NB4 (cell line): ENCODE measurements around the gene PCSK6.
"Not testable (repeated sequence)": the region's sequence is repeated elsewhere in the genome, so short reads cannot be mapped to it uniquely, and the experiment has no call there.

Source experiments
- DNase-seq: peaks from one replicate; pipeline ENCODE4 v3.0.0; 2010; ENCODE audit warnings: low read depth
- H3K4me3 ChIP-seq: one replicate; pipeline ENCODE4 v1.5.1; 2011; ENCODE audit warnings: mild to moderate bottlenecking, low read depth, low read length, moderate library complexity
- MYC ChIP-seq: IDR thresholded peaks from 2 replicates; pipeline ENCODE4 v1.6.1; 2011; ENCODE audit warnings: low read depth, low read length
- POLR2A ChIP-seq: IDR thresholded peaks from 2 replicates; pipeline ENCODE4 v1.6.1; 2011; ENCODE audit warnings: mild to moderate bottlenecking; ENCODE audit not compliant: insufficient read length; ENCODE audit errors: extremely low read depth
- TF ChIP-seq, protein P1 (sequence below): IDR thresholded peaks from one replicate; pipeline ENCODE4 v1.5.1; 2012; ENCODE audit warnings: low read depth, low read length
- TF ChIP-seq, protein P2 (sequence below): IDR thresholded peaks from 2 replicates; pipeline ENCODE4 v1.6.1; 2011; ENCODE audit warnings: low read depth, low read length

PCSK6 gene

GRCh38 chr15:101427606-101428487 lies 61.7 kb downstream of the PCSK6 start:
- H3K4me3 ChIP-seq: no peak overlapping the region
- no peak for DNase-seq
- no peak for TF ChIP-seq POLR2A
- no peak for TF ChIP-seq MYC
- TF ChIP-seq, protein P1, sequence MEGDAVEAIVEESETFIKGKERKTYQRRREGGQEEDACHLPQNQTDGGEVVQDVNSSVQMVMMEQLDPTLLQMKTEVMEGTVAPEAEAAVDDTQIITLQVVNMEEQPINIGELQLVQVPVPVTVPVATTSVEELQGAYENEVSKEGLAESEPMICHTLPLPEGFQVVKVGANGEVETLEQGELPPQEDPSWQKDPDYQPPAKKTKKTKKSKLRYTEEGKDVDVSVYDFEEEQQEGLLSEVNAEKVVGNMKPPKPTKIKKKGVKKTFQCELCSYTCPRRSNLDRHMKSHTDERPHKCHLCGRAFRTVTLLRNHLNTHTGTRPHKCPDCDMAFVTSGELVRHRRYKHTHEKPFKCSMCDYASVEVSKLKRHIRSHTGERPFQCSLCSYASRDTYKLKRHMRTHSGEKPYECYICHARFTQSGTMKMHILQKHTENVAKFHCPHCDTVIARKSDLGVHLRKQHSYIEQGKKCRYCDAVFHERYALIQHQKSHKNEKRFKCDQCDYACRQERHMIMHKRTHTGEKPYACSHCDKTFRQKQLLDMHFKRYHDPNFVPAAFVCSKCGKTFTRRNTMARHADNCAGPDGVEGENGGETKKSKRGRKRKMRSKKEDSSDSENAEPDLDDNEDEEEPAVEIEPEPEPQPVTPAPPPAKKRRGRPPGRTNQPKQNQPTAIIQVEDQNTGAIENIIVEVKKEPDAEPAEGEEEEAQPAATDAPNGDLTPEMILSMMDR: no peak
- TF ChIP-seq, protein P2, sequence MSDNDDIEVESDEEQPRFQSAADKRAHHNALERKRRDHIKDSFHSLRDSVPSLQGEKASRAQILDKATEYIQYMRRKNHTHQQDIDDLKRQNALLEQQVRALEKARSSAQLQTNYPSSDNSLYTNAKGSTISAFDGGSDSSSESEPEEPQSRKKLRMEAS: no peak; the same call in 1 of the 2 replicates

DNA sequence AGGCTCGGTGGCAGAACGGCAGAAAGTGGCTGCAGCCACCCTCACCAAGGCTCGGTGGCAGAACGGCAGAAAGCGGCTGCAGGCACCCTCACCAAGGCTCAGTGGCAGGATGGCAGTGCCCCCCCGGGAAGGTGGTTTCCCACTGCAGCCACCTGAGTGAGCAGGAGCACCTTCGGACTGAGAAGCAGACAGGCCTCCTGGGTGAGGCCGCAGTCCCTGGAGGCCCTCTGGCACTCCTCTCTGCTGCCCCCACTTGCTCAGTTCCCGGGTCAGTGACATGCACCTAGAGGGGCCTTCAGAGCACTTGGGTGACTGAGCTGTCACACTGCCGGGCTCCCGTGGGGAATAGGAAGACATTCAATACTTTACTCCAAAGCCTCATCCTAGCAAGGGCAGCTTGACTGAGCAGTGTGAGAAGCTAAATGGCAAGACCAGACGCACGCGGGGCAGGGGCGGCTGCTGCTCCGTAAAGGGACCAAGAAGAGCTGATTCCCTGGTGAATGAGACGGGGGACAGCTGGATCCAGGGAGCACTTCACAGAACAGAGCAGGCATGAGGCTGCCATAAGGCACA lies 62.7 kb downstream of the PCSK6 start:
- H3K4me3 ChIP-seq: no peak overlapping the region
- DNase-seq: no peak
- no peak for TF ChIP-seq POLR2A
- TF ChIP-seq, protein P1: no peak
- TF ChIP-seq, protein P2: no peak
- TF ChIP-seq MYC: no peak

GRCh38 chr15:101425787-101426365 lies 63.6 kb downstream of the PCSK6 start:
- no peak for DNase-seq
- TF ChIP-seq MYC (no peak), POLR2A (no peak)
- no peak overlapping the region for H3K4me3 ChIP-seq

DNA sequence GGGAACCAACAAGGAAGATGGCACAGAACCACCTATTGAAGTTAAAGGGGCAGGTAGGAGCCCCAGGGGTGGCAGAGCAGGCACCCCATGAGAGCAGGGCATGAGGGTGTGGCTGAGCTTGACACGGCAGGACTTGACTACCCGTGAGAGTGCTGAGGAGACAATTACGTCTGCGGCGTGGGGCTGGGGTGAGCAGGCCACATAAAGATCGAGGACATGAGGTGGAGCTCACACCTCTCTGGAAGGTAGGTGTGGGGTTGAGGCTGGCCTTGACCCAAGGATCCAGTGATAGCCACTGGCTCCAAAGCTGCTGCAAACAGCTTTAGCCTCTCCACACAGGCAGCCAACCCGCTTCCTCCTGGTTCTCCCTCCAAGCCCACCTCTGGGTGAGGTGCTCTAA lies 64.5 kb downstream of the PCSK6 start:
- DNase-seq: no peak

DNA sequence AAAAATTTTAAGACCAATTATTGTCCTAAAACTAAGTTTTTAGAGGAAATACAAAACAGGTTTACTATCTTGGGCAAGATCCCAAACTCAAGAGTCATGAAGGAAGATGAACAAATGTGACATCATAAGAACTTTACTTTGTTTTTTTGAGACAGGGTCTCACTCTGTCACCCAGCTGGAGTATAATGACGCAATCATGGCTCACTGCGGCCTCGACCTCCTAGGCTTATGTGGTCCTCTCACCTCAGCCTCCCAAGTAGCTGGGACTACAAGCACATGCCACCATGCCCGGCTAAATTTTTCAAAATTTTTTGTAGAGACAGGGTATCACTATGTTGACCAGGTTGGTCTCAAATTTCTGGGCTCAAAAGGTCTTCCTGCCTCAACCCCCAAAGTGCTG lies 69.3 kb downstream of the PCSK6 start:
- TF ChIP-seq, protein P1: no peak
- TF ChIP-seq, protein P2: no peak
- no peak for TF ChIP-seq MYC
- no peak for TF ChIP-seq POLR2A
- no peak overlapping the region for H3K4me3 ChIP-seq
- no peak for DNase-seq

More for the DNA sequence above, 64.5 kb downstream of the PCSK6 start:
- TF ChIP-seq, protein P1: no peak
- TF ChIP-seq, protein P2: no peak
- H3K4me3 ChIP-seq: no peak overlapping the region

DNA sequence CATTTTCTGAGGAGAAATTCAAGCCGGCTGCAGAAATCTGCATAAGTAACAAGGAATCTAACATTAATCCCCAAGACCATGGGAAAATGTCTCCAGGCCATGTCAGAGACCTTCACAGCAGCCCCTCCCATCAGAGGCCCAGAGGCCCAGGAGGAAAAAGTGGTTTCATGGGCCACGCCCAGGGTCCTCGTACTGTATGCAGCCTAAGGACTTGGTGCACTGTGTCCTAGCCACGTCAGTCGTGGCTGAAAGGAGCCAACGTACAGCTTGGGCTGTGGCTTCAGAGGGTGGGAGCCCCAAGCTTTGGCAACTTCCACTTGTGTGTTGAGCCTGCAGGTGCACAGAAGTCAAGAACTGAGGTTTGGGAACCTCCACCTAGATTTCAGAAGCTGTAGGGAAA lies 73.0 kb downstream of the PCSK6 start:
- DNase-seq, H3K4me3 ChIP-seq: not testable (repeated sequence)
